Measurements from ENCODE around the gene HTRA1.

Gene HTRA1

DNA sequence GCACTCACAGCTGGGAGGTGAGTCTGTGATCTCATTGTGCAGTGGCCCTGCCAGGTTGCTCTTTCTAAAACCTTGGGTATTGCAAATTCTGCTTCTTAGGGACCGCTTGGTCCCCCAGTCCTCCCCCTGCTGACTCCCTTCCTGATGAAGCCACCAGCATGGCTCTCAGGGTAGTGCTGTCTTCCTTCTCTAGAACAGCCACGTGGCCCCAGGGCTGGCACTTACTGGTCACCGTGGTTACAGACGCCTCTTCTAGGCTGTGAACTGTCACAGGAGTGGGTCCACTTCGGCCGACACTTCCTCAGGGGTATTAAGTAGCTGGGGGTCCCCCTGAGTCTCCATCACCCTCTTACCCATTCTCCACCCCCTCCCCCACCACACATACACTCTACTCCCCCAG, 2.7 kb upstream of the HTRA1 start:
- no peak for DNase-seq (ENCODE audit: low read depth)
- TF ChIP-seq, protein P1, sequence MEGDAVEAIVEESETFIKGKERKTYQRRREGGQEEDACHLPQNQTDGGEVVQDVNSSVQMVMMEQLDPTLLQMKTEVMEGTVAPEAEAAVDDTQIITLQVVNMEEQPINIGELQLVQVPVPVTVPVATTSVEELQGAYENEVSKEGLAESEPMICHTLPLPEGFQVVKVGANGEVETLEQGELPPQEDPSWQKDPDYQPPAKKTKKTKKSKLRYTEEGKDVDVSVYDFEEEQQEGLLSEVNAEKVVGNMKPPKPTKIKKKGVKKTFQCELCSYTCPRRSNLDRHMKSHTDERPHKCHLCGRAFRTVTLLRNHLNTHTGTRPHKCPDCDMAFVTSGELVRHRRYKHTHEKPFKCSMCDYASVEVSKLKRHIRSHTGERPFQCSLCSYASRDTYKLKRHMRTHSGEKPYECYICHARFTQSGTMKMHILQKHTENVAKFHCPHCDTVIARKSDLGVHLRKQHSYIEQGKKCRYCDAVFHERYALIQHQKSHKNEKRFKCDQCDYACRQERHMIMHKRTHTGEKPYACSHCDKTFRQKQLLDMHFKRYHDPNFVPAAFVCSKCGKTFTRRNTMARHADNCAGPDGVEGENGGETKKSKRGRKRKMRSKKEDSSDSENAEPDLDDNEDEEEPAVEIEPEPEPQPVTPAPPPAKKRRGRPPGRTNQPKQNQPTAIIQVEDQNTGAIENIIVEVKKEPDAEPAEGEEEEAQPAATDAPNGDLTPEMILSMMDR (IDR thresholded peaks at IDR 0.05; ENCODE audit: control insufficient read depth, extremely low read depth, insufficient read depth) = no peak
- no peak overlapping the region for H3K4me3 ChIP-seq (ENCODE audit: low read depth, low read length)

DNA sequence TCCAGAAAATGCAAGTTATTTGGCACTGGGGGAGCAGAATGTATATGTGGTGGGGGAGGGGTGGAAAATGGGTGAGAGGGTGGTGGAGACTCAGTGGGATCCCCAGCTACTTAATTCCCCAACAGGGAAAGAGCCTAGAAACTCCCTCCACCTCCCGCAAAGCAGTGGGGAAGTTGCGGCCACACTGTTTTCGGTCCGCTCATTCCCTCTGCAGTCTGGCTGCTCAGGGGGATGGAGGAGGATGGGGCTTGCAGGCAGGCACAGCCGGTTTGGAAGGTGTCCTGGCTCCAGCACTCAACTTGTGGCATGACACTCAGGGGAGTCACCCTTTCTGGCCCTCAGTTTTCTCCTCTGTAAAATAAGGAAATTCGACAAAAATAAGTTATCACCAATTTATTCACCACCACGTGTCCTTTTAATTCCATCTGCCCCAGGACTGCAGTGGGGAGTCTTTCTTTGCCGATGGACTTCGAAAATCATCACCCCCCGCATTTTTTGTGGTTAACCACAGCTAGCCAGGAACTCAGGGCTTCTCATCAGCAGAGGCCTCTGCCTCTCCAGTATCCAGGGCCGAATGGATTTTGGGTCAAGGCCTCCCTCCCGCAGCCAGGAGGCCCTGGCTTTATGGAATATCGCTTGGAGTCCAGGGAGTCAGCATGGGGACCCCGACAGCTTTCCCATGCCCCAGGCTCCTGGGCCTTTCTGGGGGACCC, 1.6 kb upstream of the HTRA1 start:
- no peak for DNase-seq (ENCODE audit: low read depth)
- TF ChIP-seq, protein P1 (IDR thresholded peaks at IDR 0.05; ENCODE audit: control insufficient read depth, extremely low read depth, insufficient read depth) = no peak
- no peak overlapping the region for H3K4me3 ChIP-seq (ENCODE audit: low read depth, low read length)

DNA sequence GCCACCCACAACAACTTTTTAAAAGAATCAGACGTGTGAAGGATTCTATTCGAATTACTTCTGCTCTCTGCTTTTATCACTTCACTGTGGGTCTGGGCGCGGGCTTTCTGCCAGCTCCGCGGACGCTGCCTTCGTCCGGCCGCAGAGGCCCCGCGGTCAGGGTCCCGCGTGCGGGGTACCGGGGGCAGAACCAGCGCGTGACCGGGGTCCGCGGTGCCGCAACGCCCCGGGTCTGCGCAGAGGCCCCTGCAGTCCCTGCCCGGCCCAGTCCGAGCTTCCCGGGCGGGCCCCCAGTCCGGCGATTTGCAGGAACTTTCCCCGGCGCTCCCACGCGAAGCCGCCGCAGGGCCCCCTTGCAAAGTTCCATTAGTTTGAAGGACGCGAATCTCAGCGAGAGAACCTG, 461 bp upstream of the HTRA1 start:
- H3K4me3 ChIP-seq (ENCODE audit: low read depth, low read length) = peak overlapping the region; percentile 42
- TF ChIP-seq, protein P1 (IDR thresholded peaks at IDR 0.05; ENCODE audit: control insufficient read depth, extremely low read depth, insufficient read depth) = no peak
- no peak for DNase-seq (ENCODE audit: low read depth)

DNA sequence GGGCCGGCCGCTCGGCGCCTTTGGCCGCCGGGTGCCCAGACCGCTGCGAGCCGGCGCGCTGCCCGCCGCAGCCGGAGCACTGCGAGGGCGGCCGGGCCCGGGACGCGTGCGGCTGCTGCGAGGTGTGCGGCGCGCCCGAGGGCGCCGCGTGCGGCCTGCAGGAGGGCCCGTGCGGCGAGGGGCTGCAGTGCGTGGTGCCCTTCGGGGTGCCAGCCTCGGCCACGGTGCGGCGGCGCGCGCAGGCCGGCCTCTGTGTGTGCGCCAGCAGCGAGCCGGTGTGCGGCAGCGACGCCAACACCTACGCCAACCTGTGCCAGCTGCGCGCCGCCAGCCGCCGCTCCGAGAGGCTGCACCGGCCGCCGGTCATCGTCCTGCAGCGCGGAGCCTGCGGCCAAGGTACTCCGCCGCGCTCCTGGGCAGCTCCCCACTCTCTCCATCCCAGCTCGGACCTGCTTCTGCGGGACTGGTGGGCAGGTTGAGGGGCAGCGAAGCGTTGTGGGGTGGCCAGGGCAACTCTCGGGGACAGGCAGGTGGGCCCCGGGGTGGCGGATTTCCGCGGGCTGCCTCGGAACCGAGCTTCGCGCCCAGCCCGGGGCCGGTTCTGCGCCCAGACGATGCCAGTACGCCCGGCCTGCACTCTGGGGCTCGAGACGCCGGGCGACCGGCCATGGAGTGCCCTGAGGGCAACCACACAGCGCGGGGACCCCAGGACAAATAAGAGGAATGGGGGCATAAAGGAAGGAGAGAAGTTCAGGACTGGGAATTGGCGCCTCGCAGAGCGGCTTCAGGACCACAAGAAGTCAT, 578 bp downstream of the HTRA1 start:
- TF ChIP-seq, protein P1 (IDR thresholded peaks at IDR 0.05; ENCODE audit: control insufficient read depth, extremely low read depth, insufficient read depth) = no peak
- no peak for DNase-seq (ENCODE audit: low read depth)
- H3K4me3 ChIP-seq (ENCODE audit: low read depth, low read length) = peak overlapping the region; percentile 47

DNA sequence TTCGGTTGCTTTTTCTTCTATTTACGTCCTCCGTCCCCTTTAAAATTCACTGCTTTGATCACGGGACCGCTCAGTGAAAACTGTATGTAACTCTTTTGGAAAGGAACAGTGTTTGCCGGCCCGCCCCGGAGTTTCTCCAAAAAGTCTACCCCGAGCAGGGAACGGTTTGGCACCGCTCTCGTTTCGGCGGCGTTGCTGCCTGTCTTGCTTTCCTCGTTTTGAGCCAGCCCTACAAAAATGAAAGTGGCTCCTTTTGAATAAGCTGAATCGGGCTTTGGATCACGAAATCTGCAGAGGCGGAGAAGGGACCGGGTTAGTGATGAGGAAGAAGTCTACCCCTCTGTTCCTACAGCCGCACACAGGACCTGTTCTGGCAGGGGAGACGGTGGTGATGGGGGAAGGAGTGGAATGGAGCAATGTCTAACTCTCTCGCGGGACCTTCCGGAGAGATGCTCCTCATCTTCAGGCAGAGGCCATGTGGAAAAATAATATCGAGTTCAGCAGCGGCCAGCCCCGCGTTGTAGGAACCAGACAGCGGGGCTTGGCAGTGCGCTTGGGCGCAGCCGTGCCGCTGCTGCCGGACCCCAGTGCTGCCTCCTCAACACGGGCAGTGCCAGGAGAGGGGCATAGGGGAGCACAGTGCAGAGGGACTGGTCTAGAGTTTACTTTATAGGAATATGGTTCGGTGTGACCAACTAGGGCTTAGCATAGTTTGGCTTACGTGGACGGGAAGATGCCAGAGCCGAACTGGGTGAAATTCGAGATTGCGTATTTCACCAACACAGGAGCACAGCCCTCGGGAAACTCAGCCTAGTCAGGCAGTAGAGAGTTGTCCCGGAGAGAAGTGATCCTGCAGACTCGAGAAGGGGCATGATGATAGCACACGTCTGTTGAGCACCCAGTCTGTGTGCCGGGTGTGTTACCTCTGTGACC, 1.4 kb downstream of the HTRA1 start:
- DNase-seq (ENCODE audit: low read depth) = no peak
- H3K4me3 ChIP-seq (ENCODE audit: low read depth, low read length) = peak overlapping the region; percentile 47

More for the DNA sequence above, 1.4 kb downstream of the HTRA1 start:
- TF ChIP-seq, protein P1 (IDR thresholded peaks at IDR 0.05; ENCODE audit: control insufficient read depth, extremely low read depth, insufficient read depth) = no peak
